Sigmoid colon (tissue), 4 donors: ENCODE results near the gene RWDD4.

Experiments
- POLR2A ChIP-seq, 2 donors: fragments of 450-650 bp; IDR thresholded peaks; one replicate each; pipeline ENCODE4 v1.6.1; 2016; ENCODE audit warnings: antibody characterized with exemption in 2 of 2, mild to moderate bottlenecking in 2 of 2, moderate library complexity in 2 of 2
- POLR2AphosphoS5 ChIP-seq, 4 donors: sonication (generic); formaldehyde crosslinking; IDR thresholded peaks; one replicate each; pipeline ENCODE4 v1.6.1; 2017; ENCODE audit warnings: antibody characterized with exemption in 4 of 4
- TF ChIP-seq, protein P1 (sequence below), 4 experiments: fragments of 450-650 bp in 3 of 4; fragments of 200-600 bp in 1 of 4; IDR thresholded peaks; one replicate each; pipeline ENCODE4 v1.5.1; 2016 to 2019; ENCODE audit warnings: antibody characterized with exemption in 4 of 4, mild to moderate bottlenecking in 3 of 4, moderate library complexity in 2 of 4

DNA sequence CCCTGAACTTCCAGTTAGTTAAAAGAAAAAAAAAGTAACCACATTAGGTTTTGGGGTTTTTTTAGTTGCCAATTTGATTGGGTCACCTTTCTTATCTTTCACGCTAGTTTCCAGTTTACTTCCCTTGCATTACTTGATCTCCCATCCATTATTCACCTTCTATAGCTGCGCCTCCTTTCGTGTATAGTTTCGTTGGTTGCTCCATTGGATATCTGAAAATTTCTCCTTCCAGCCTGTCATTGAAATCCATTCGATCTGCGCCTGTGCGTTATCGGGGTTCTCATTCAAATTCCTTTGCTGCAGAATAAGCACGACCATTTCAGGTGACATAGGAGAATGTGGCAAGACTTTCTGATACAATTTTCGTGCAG lies 872 bp upstream of the RWDD4 start:
- TF ChIP-seq, protein P1, sequence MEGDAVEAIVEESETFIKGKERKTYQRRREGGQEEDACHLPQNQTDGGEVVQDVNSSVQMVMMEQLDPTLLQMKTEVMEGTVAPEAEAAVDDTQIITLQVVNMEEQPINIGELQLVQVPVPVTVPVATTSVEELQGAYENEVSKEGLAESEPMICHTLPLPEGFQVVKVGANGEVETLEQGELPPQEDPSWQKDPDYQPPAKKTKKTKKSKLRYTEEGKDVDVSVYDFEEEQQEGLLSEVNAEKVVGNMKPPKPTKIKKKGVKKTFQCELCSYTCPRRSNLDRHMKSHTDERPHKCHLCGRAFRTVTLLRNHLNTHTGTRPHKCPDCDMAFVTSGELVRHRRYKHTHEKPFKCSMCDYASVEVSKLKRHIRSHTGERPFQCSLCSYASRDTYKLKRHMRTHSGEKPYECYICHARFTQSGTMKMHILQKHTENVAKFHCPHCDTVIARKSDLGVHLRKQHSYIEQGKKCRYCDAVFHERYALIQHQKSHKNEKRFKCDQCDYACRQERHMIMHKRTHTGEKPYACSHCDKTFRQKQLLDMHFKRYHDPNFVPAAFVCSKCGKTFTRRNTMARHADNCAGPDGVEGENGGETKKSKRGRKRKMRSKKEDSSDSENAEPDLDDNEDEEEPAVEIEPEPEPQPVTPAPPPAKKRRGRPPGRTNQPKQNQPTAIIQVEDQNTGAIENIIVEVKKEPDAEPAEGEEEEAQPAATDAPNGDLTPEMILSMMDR (IDR thresholded peaks at IDR 0.05), result no peak
- no peak for TF ChIP-seq POLR2A (IDR thresholded peaks at IDR 0.05)
- no peak for TF ChIP-seq POLR2AphosphoS5 (IDR thresholded peaks at IDR 0.05)
